Neural cell (in vitro differentiated cells): ENCODE results near the gene RANGAP1.

ENCODE experiments used
- CTCF ChIP-seq: fragments of 450-650 bp; IDR thresholded peaks from 2 replicates; pipeline ENCODE4 v1.5.1; 2014; ENCODE audit warnings: antibody characterized with exemption, mild to moderate bottlenecking, moderate library complexity; ENCODE audit not compliant: poor library complexity, severe bottlenecking
- EP300 ChIP-seq: fragments of 450-650 bp; conservative IDR thresholded peaks from 2 replicates; pipeline ENCODE4 v1.6.1; 2014; ENCODE audit warnings: antibody characterized with exemption, mild to moderate bottlenecking, moderate library complexity; ENCODE audit not compliant: poor library complexity, severe bottlenecking
- POLR2AphosphoS5 ChIP-seq: IDR thresholded peaks from 2 replicates; pipeline ENCODE4 v1.6.1; 2012
- RAD21 ChIP-seq: fragments of 450-650 bp; conservative IDR thresholded peaks from 2 replicates; pipeline ENCODE4 v1.6.1; 2014; ENCODE audit warnings: antibody characterized with exemption, mild to moderate bottlenecking, moderate library complexity
- REST ChIP-seq: IDR thresholded peaks from 2 replicates; pipeline ENCODE4 v1.6.1; 2012; ENCODE audit warnings: borderline replicate concordance
- SMC3 ChIP-seq: fragments of 450-650 bp; conservative IDR thresholded peaks from 2 replicates; pipeline ENCODE4 v1.6.1; 2014; ENCODE audit warnings: antibody characterized with exemption, mild to moderate bottlenecking, moderate library complexity; ENCODE audit not compliant: poor library complexity
- TAF1 ChIP-seq: IDR thresholded peaks from 2 replicates; pipeline ENCODE4 v1.6.1; 2012; ENCODE audit warnings: low read depth

GRCh38 chr22:41243361-41243760 is 42.6 kb downstream of the RANGAP1 start:
- no peak for TF ChIP-seq SMC3
- no peak for TF ChIP-seq CTCF
- TF ChIP-seq REST, result no peak
- TF ChIP-seq TAF1, result no peak
- no peak for TF ChIP-seq EP300
- no peak for TF ChIP-seq POLR2AphosphoS5
- no peak for TF ChIP-seq RAD21
